AG09309 (cell line): ENCODE data around the gene RASSF6.
"Not testable (repeated sequence)": the region's sequence is repeated elsewhere in the genome, so short reads cannot be mapped to it uniquely, and the experiment has no call there.

Source experiments
- DNase-seq: peaks from one replicate; pipeline ENCODE4 v3.0.0-alpha.2; 2010; ENCODE audit warnings: low read depth
- H3K4me3 ChIP-seq: 2 replicates; pipeline ENCODE4 v1.5.1; 2011; ENCODE audit warnings: mild to moderate bottlenecking, low read depth, low read length, moderate library complexity; ENCODE audit not compliant: control insufficient read depth
- CTCF ChIP-seq: IDR thresholded peaks from 2 replicates; pipeline ENCODE4 v1.5.1; 2011; ENCODE audit warnings: mild to moderate bottlenecking, low read depth, low read length, inconsistent platforms; ENCODE audit not compliant: insufficient read depth, control insufficient read depth; ENCODE audit errors: missing control alignments

Gene RASSF6

GRCh38 chr4:73631565-73632226, 11.5 kb upstream of the RASSF6 start:
- H3K4me3 ChIP-seq = no peak overlapping the region
- no peak for TF ChIP-seq CTCF
- DNase-seq = no peak

GRCh38 chr4:73628834-73629233, 8.6 kb upstream of the RASSF6 start:
- not testable (repeated sequence) for DNase-seq, H3K4me3 ChIP-seq

GRCh38 chr4:73621357-73621756, 1.1 kb upstream of the RASSF6 start:
- H3K4me3 ChIP-seq = no peak overlapping the region
- DNase-seq = no peak
- TF ChIP-seq CTCF = no peak

DNA sequence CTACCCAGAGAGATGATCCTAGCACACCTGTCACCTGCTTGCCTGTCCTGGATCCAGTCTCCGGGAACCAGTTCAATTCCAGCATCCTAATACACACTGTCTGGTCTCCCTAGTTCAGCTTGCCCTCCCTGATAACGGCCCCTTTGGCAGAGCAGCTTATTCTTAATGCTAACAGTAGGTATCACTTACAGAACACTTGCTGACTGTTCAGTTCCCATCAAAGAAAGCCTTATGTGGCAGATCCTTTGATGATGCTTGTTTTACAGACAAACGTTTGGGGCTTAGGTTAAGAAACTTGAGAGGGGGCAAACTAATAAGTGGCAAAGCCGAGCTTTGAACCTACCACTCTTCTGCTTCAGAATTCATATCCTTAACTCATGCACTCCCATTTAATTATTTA, 890 bp downstream of the RASSF6 start:
- H3K4me3 ChIP-seq = no peak overlapping the region
- DNase-seq = no peak
- TF ChIP-seq CTCF = no peak

- no peak for DNase-seq
- no peak for TF ChIP-seq CTCF
- H3K4me3 ChIP-seq = no peak overlapping the region
Observed at GRCh38 chr4:73617256-73617655, 3.0 kb downstream of the RASSF6 start.

DNA sequence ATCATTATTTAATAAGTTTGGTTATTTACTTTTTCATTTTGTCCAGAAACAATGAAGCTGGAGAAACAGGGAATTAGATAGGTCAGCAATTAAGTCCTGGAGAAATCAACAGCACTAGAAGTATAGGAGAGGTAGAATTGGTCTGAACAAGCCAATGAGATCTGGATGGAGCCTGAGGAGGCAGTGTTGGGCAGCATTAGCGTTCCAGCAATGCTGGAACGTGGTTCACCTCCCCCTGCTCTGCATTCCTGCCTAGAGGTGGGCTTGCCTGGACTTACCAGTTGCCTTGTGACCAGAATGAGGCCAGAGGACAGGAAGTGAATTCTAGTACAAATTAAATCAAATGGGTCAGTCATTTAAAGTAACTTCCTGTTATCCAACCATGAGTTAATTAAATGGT, 4.6 kb downstream of the RASSF6 start:
- no peak overlapping the region for H3K4me3 ChIP-seq
- no peak for TF ChIP-seq CTCF
- DNase-seq = no peak

- no peak for DNase-seq
- no peak overlapping the region for H3K4me3 ChIP-seq
- TF ChIP-seq CTCF = no peak
Observed at GRCh38 chr4:73614311-73614867, 5.8 kb downstream of the RASSF6 start.
